GM19043 (cell line): ENCODE data around the gene MAGOH.
"Not testable (repeated sequence)": the region's sequence is repeated elsewhere in the genome, so short reads cannot be mapped to it uniquely, and the experiment has no call there.

Experiments used
- ATAC-seq: cut with Tn5 transposase; IDR thresholded peaks from one replicate; pipeline ENCODE4 v1.9.1; 2021; ENCODE audit warnings: low read depth; ENCODE audit not compliant: unreplicated experiment

MAGOH gene

DNA sequence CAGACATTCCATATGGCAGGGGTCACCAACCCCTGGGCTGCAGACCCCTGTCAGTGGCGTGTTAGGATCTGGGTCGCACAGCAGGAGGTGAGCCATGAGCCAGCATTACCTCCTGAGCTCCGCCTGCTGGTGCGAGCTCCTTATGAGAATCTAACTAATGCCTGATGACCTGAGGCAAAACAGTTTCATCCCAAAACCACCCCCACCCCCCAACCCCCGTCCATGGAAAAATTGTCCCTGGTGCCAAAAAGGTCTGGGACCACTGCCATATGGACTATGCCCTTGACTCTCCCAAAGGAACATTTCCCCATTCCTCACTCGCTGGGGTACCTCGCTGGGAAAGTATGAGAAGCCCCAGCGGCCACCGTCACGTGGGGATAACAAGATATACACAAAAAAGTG is 48.1 kb downstream of the MAGOH start:
- no peak for ATAC-seq

DNA sequence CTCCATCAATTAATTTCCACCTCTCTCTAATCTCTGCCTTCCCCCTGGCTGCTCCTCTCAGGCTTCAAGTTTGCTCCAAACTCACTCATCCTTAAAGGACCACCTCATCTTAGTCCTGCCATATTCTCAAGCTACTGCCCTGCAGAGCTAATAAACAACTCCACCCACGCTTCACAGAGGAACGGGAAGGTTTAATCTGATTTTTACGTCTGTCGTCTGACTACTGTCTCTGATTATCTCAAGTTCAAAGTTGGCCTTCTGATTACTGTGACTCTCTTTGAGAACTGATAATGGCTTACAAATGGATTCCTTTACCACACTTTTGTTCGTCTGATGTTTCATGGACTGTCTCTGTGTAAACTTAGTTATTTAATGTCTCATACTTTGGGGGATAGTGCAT is 49.3 kb downstream of the MAGOH start:
- ATAC-seq, result no peak

GRCh38 chr1:53188099-53188498 is 50.2 kb downstream of the MAGOH start:
- no peak for ATAC-seq

DNA sequence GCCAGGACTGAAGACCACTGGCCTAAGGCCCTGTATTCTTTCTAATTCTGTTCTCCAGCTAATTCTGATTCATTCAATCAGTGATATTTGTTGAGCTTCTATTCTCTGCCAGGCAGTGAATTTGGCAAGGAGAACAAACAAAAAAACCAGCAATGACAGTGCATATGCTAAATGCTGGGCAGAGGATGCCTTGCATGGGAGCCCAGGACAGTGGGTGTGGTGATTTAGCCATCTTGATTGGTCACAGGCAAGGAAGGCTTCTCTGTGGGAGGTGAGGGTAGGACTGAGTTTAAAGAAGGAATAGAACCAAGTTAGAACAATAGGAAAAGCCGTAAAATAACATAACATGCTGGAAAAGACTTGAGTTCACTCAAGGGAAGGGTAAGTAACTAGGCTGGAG is 50.9 kb downstream of the MAGOH start:
- ATAC-seq, result no peak

- no peak for ATAC-seq
These were observed 51.8 kb downstream of the MAGOH start for GRCh38 chr1:53186533-53186932.

- not testable (repeated sequence) for ATAC-seq
These were observed 52.4 kb downstream of the MAGOH start for GRCh38 chr1:53185955-53186297.

DNA sequence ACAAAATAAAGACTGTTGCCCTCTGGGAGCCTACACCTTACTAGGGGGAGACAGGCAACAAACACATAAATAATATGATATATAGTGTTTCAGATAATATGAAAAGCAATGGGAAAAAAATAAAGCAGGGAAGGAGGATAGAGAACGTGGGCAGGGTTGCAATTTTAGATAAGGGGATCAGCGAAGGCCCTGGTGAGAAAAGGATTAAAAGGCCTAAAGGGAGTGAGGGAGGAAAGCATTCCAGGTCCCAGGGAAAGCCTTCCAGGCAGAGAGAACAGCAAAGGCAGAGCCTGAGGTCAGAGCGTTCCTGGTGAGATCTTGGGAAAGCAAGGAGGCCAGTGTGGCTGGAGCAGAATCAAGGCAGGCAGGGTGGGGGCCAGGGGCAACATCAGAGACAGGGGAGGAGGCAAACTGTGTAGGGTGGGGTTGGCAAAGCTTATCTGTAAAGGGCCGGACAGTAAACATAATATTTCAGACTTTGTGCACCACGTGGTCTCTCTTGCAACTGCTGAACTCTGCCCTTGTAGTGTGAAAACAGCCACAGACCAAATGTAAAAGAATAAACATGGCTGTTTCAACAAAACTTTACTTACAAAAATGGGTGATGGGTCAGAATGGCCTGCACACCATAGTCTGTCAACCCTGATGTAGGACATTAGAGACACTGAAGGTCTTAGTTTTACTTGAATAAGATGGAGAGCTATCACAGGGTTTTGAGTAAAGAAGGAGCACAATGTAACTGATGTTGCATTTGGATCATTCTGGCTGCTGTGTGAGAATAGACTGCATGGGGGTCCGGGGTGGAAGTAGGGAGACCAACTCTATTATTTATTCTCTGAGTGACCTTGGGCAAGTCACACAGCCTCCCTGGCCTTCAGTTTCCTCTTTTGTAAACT is 55.0 kb downstream of the MAGOH start:
- ATAC-seq, result no peak

DNA sequence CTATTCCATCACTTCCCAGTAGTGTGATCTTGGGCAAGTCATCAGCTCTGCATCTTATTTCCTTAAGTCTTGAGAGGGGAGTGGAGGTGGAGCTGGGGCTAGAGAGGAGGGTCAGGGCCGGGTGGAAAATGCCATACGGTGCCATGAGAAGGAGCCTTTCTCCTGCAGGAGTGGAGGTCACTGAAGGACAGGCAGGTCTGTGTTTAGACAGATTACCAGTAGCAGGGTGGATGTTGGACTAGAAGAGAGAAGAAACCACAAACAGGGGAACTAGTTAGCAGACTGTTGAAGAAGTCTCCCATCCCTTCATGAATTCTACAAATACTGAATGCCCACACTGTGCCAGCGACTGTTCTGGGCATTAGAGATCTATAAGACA is 55.6 kb downstream of the MAGOH start:
- ATAC-seq, result no peak

DNA sequence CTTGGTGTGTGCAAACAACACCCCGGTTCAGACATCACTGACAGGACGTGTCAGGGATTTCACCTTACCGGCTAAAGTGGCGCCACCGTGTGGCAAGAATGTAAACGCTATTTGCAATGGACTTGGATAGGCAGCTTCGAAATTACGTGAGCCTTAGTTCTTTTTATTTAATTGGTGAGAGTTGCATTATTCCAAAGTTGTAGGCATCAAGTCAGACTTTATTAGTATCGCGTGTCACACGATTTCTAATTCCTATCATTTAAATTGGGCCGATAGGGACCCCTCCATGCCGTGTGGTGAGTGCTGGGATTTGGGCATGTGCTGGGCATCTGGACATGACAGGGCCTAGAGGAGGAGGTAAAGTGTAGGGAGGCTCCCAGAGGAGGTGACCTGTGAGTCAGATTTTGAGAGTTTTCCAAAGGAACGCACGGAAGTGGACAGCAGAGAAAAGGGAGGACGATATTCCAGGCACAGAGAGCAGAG is 56.2 kb downstream of the MAGOH start:
- ATAC-seq, result no peak

DNA sequence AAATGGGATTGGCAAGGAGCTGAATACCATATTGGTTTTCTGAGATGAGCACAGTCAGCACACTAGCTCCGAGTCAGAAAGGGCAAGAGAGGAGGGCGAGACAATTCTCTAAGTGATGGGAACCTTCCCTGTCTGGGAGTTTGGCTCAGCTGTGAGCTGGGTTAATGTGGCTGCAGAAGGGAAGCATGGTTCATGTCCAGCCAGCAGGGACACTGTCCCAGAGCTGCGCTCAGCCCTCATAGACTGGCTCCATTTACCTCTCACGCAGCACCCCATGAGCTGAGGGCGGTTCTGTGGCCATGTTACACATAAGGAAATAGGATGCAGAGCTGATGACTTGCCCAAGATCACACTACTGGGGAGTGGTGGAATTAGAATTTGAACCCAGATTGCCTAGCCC is 57.4 kb downstream of the MAGOH start:
- no peak for ATAC-seq

- ATAC-seq, result no peak
These were observed 58.1 kb downstream of the MAGOH start for GRCh38 chr1:53180226-53180625.
